Stimulated activated CD8-positive, alpha-beta memory T cell treated with anti-CD3 and anti-CD28 coated beads, Interleukin-12 subunit alpha, Interleukin-12 subunit beta, amount 100 ng/mL, for 1 hour (primary cell): Measurements from ENCODE around the gene SRSF7.
"Not testable (repeated sequence)": the region's sequence is repeated elsewhere in the genome, so short reads cannot be mapped to it uniquely, and the experiment has no call there.

Source experiments
- DNase-seq: peaks from one replicate; pipeline ENCODE4 v3.0.0-alpha.2; 2020; ENCODE audit warnings: low read depth

The SRSF7 gene

GRCh38 chr2:38750891-38751595, at the start of gene SRSF7:
SRSF7 (minus strand) TSS chr2:38751361; CDS start chr2:38751256, 105 bp downstream.
- DNase-seq = peak; percentile 99

DNA sequence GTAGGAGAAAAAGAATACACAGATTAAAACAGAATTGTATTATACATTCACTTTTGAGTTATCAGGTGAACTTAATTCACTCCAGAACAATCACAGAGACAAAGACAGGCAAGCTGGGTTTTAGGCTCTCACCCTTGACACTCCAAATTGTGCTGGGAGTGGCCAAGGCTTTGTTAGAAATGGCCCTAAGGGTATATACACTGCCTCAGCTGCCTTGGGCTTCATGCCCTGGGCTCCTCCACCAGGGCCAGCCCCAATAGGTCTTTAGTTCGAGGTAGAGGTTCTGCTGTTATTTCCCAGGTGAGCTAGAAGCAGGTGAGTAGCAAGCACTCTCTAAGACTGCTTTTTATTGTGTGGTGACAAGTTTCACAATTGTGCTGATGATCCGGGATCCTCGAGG, 46.8 kb upstream of the SRSF7 start:
- no peak for DNase-seq

DNA sequence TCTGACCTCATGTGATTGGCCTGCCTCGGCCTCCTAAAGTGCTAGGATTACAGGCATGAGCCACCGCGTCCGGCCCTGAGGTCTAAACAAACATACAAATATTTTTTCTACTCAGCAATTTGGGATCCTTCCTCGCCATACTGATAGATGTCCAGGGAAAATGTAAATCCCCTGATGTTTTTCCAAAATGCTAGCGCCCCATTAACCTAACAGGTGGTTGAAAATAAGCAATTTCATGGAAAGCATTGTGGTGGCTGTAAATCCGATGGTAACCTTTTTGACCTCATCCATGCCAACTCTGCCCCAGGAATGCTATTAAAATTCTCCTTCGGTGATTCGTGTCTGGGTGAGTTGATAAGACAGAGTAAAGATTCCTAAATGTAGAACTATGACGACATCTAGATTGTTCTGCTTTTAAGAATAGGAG, 46.1 kb upstream of the SRSF7 start:
- DNase-seq = no peak

DNA sequence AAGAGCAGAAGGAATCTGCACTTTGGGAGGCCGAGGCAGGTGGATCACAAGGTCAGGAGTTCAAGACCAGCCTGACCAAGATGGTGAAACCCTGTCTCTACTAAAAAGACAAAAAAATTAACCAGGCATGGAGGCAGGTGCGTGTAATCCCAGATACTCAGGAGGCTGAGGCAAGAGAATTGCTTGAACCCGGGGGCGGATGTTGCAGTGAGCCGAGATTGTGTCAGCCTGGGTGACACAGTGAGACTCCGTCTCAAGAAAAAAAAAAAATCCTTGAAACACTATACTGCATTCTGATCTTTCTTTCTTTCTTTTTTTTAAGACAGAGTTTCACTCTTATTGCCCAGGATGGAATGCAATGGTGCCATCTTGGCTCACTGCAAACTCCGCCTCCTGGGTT, 43.9 kb upstream of the SRSF7 start:
- DNase-seq = not testable (repeated sequence)

DNA sequence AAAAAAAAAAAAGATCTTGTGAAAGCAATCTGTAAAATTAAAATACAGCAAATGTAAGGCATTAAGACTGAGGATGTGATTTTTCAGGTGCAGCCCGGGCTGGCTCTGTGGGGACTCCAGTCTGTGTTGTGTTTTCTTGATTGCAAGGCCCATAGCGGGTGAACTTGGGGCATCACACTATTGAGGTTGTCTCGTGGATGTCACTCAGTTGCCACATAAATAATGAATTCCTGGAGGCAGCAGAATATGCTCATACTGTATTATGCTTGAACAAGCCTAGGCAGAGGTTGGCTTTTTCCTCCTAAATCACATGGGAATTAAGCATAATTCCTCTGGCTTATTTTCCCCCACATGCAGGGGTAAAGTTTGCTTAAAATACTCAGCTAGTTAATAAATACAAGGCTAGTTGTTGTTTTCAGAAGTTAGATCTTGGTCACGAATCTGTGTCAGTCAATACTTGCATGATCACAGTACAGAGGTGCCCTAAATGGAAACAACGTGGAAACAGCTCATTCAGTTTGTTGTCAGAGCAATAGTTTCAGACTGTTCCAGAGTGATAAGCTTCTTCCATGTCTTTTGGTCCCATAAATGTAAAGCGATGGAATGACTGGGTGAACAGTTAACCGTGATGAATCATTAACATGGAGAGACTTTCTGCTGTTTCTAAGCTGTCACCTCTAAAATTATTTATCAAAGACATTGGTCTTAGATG, 43.2 kb upstream of the SRSF7 start:
- DNase-seq = no peak

- no peak for DNase-seq
Measured at GRCh38 chr2:38793511-38793910, 42.4 kb upstream of the SRSF7 start.

DNA sequence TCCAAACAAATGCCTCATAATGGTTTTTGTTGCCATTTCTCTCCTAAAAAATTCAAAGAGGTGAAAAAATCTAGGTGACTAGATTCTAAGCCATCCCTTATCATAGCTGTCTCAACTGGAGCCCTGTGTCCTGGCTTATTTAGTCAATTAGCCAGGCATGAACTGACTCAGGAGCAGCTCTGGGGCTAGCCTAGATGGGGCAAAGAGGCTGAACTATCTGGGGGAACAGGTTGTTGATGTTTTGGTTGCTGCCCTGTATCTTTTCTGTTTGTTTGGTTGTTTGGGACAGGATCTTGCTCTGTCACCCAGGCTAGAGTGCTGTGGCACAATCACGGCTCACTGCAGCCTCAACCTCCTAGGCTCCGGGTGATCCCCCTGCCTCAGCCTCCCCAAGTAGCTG, 41.6 kb upstream of the SRSF7 start:
- no peak for DNase-seq

DNA sequence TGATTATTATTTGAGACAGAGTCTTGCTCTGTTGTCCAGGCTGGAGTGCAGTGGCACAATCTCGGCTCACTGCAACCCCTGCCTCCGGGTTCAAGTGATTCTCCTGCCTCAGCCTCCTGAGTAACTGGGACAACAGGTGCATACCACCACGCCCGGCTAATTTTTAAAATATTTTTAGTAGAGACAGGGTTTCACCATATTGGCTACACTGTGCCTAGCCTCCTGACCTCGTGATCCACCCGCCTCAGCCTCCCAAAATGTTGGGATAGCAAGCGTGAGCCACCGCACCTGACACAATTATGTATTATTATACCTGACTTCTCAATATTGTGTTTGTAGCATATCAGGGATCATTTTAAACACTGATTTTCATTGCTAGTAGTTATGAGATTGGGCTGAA, 41.2 kb upstream of the SRSF7 start:
- not testable (repeated sequence) for DNase-seq

GRCh38 chr2:38791744-38792143, 40.6 kb upstream of the SRSF7 start:
- DNase-seq = no peak

DNA sequence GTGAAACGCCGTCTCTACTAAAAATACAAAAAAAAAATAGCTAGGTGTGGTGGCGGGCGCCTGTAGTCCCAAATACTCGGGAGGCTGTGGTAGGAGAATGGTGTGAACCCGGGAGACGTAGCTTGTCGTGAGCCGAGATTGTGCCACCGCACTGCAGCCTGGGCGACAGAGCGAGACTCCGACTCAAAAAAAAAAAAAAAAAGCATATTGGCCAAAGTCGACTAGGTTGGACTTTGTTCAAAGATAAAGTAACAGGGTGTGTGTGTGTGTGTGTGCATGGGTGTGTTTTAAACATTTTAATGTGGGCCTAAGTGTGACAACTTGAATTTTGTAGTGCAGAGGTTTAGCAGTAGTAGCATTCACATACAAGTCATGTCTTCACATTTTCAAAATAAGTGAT, 38.5 kb upstream of the SRSF7 start:
- no peak for DNase-seq

GRCh38 chr2:38788306-38788705, 37.1 kb upstream of the SRSF7 start:
- DNase-seq = no peak

DNA sequence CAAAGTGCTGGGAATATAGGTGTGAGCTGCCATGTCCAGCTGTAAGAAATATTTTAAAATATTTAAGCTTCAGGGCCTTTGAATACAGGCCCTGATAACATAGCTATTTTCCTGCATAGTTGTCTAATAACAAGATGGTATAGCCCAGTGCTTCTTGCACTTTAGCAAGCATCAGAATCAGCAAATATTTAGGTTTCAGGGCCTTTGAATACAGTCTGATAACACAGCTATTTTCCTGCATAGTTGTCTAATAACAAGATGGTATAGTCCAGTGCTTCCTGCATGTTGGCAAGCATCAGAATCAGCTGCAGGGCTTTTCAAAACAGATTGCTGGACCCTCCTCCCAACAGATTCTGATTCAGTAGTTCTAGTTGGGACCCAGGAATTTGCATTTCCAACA, 32.4 kb upstream of the SRSF7 start:
- no peak for DNase-seq

DNA sequence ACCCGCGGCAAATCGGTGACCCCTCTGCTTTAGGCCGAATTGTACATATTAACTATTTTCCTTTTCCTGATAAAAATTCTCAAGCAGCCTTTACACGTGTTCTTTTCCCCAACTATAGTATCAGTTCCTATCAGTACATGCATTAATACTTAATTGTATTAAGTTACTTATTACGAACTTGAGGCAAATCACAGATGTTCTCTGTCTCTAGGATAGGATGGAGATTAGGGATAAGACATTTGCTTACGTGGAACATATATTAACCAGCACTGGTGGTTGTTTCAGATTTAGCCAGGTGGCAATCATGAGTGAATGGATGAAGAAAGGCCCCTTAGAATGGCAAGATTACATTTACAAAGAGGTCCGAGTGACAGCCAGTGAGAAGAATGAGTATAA, 27.5 kb upstream of the SRSF7 start:
- DNase-seq = no peak

DNA sequence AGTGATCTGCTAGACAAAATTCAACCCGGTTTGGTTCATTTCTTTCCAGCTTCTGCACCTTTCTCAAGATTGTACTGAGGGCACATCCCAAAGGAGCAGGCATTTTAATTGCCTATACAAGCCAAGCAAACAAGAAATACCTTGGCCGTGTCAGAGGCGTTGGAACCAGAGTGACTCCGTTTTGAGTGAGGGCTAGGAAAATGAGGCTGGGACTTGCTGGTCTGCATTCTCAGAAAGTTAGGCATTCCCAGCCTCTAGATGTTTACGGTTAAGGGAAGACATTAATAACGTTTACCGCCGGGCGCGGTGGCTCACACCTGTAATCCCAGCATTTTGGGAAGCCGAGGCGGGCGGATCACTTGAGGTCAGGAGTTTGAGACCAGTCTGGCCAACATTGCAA, 25.4 kb upstream of the SRSF7 start:
- no peak for DNase-seq

- DNase-seq = no peak
Measured at GRCh38 chr2:38775921-38776225, 24.7 kb upstream of the SRSF7 start.

DNA sequence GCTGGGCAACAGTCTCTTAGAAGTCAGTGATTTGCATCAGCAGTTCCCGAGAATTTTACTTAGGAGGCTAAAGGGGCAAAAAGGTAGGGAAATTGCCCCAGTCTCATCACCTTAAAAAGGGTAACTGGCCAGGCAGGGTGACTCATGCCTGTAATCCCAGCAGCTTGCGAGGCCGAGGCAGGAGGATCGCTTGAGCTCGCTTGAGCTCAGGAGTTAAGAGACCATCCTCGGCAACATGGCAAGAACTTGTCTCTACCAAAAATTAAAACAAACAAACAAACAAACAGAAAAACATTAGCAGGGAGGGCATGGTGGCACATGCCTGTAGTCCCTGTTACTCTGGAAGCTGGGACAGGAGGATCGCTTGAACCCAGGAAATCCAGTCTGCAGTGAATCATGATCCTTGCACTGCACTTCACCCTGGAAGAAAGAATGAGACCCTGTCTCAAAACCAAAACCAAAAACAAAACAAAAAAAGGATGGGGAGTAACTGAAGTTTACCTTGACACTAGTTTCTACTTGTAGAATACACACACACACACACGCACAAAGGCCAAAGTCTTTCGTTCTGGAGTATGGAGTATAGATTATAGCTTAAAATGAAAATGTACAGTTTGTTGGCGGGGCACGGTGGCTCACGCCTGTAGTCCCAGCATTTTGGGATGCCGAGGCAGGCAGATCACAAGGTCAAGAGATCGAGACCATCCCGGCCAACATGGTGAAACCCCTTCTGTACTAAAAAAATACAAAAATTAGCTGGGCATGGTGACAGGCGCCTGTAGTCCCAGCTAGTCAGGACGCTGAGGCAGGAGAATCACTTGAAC, 24.1 kb upstream of the SRSF7 start:
- DNase-seq = no peak

DNA sequence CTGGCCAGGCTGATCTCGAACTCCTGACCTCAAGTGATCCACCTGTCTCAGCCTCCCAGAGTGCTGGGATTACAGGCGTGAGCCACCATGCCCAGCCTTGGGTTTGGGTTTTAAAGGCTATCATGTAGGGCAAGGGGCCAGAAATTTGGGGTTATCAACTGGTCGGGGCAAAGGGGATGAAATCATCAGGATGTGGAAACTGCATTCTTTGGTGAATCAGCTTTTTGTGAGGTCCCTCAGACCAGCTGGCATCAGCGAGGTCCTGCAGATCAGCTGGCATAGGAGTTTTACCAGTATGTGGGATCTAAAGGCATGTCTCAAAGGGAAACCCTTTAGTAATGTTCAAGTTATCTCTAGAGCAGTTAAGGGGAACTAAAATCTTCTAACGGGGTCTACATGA, 20.5 kb upstream of the SRSF7 start:
- no peak for DNase-seq

DNA sequence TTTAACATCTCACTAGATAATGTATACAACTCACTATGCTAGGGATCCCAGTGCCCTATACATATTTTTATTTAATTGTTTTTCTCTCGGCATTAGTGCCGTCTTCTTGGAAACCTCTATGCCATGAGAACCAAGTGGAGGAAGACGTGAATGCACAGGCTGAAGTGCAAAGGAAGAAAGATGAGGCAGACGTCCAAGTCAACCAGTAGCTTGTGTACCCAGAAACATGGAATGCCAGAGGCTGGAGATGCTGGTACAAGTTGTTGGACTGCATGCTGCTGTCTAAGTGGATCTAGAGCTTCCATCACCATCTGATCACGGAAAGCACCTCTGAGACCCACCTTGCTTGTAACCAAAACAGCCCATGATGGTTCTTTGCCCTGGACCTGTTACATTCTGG, 14.4 kb upstream of the SRSF7 start:
- DNase-seq = no peak

GRCh38 chr2:38765149-38765548, 14.0 kb upstream of the SRSF7 start:
- no peak for DNase-seq

- DNase-seq = no peak
Measured at GRCh38 chr2:38763728-38764127, 12.6 kb upstream of the SRSF7 start.

DNA sequence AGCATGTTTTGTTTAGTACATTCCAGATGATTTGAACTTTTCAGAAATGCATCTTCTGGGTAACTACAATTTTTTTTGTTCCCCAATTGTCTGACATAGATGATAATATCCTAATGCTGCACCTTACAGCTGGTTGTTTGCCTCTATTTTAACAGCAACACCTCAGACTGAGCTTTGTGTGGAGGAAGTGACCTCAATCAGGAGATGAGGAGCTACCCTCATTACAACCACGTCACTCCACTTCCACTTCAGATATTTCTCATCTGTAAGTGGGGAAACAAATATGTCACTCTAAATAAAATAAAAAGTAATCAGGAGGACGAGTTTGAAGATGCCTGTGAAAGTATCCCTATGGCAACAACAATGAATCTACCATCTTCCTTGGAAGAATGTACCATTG, 12.1 kb upstream of the SRSF7 start:
- DNase-seq = no peak

DNA sequence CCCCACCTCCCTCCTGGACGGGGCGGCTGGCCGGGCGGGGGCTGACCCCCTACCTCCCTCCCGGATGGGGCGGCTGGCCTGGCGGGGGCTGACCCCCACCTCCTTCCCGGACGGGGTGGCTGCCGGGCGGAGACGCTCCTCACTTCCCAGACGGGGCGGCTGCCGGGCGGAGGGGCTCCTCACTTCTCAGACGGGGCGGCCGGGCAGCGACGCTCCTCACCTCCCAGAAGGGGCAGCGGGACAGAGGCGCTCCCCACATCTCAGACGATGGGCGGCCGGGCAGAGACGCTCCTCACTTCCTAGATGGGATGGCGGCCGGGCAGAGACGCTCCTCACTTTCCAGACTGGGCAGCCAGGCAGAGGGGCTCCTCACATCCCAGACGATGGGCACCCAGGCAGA, 4.7 kb upstream of the SRSF7 start:
- DNase-seq = not testable (repeated sequence)

DNA sequence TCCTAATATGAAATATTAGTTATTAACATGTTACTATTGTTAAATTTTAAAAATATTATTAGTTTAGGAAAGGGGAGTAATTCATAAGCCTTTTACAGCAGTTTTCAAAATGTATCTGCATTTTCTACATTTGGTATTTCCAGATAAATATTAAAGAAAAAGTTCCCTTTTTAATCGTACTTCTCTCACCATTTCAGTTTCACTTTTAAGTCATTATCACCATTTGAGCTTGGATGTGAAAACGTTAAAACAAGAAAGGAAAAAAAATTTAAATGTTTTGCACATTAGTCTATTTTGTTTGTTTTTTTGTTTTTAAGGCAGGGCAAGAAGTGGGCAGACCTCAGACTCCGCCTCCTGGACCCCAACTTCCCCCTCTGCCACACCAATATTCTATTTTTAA, 3.3 kb upstream of the SRSF7 start:
- no peak for DNase-seq
